GM19395 (cell line): Measurements from ENCODE around the gene PITPNM1.

Source experiments
- ATAC-seq: cut with Tn5 transposase; IDR thresholded peaks from one replicate; pipeline ENCODE4 v1.9.1; 2021; ENCODE audit warnings: mild to moderate bottlenecking, moderate library complexity; ENCODE audit not compliant: unreplicated experiment

PITPNM1 gene

DNA sequence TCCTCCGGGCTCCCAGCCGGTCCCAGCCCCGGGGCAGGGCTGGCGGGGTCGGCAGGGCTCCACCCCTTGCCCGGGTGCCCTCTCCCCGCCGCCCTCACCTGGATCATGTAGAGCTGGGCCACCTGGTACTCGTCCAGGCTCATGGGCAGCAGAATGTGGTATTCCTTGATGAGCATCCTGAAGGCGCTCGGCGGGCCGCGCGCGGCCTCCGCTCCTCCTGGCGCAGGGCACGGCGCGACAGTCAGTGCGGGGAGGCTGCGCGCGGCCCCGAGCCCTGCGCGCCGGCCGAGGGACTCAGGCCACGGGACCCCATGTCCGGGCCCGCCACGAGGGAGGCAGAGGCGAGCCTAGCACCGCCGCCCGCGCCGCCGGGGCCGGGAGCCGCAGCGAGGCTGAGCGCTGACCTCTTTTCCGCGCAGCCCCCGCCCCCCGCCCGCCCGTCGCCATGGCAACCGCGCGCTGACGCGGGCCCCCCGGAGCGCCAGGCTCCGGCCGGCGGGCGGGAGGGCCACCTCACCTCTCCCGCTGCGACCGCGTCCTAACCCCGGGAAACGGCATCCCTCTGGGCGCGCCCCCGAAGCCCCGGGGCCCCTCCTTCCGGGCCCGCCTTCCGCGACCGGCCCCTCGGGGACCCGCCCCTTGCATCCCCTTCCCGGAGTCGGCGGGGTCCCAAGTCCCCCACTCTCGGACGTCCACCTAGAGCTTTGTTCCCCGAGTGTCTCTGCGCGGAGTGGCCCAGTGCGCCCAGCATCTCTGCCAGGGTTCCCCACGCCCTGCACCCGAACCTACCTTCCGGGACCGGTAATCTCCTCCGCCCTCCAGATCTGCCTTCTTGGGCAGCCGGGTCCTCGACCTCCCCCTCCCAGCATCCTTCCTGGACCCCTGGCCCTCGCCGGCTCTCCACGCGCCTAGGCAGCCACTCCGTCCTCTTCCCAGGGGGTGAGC, 886 bp downstream of the PITPNM1 start:
- no peak for ATAC-seq

DNA sequence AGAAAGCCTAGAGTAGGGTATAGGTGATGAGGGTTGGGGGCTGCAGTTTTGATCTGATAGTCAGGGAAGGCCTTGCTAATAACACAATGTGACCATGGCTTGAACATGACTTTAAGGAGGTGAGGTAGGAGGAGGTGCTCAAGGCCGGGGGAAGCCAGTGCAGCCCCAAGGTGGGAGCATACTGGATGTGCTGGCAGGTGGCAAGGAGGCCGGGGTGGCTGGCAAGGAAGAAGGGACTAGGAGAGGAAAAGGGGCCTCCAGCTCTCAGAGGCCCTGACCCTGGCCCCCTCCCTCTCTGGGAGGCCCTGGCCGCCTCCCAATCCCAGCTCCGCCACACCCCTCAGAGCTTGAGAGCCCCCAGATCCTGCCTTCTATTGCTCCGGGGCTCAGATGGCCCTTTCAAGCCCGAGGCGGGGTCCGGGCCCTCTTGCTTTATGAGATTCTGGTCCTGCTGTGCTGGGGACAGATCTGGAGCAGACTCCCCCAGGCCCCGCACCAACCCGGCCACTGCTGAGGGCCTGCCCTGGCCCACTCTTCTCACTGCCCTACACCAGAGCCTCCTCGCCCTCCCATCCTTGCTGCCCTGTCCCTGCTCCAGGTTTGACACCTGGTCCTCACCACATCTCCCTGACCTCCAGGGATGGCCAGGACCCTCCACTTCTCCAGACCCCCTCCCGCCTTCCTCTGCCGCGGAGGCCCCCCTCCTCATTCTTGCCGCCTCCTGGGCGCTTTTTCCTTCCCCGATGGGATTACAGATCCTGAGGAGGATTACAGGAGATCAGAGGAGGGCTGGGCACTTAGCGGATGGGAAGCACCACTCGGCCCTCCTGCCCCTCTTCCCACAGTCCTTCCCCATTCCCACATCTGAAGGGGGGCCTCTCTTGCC, 1.8 kb downstream of the PITPNM1 start:
- no peak for ATAC-seq

GRCh38 chr11:67502328-67502979, 2.7 kb downstream of the PITPNM1 start:
- ATAC-seq = no peak

DNA sequence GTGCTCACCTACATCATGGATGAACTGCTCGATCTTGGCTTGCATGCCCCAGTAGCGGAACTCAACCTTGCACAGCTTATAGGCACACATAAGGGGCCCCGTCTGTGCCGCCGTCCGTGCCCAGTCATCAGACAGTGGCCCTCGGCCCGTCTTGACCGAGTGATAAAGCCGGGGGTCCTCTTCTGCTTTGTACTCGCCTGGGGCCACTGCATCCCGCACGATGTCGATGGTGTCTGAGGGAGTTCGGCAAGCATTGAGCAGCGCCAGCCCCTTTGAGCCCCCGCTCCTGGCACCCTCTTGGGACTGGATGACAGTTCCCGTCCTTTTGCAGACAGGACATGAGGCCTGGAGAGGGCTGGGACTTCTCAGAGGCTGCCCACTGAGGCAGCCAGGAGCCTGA, 3.3 kb downstream of the PITPNM1 start:
- no peak for ATAC-seq

DNA sequence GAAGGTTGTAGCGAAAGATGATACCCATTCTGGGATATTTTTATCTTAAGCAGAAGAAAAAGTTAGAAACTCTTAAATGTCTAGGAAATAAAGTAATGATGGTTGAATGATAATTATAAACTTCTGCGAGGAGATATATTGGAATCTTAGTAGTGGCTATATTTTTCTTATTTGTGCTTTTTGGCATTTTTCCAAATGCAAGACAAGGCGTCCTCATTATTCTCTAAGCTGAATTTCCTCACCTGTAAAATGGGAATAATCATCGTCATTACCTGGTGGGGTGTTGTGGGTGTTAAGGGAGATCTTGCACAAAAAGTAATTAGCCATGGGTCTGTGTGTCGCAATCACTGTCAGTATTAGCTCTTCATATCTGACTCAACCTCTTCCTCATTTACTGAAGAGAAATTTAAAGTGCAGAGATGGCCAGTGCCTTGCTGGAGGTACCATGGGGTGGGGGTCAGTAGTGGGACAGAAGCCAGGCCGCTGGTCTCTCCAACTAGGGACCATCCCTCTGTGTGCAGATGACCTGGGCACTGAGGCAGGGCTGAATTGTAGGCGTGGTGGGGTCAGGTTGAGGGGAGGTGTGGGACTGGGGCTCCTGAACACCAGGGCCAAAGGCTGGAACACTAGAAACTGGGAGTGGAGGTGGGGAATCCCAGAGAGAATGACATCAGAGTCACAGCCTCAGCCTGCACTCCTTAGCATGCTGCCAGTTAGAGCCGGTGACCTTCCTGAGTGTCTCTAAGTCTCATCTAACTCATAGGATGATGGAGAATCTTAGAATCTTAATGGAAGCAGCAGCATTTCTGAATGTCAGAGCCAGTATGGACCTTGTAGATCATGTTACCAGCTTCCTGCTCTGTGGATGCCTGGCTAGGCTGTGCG, 4.1 kb downstream of the PITPNM1 start:
- no peak for ATAC-seq

GRCh38 chr11:67500484-67500821, 4.7 kb downstream of the PITPNM1 start:
- no peak for ATAC-seq

DNA sequence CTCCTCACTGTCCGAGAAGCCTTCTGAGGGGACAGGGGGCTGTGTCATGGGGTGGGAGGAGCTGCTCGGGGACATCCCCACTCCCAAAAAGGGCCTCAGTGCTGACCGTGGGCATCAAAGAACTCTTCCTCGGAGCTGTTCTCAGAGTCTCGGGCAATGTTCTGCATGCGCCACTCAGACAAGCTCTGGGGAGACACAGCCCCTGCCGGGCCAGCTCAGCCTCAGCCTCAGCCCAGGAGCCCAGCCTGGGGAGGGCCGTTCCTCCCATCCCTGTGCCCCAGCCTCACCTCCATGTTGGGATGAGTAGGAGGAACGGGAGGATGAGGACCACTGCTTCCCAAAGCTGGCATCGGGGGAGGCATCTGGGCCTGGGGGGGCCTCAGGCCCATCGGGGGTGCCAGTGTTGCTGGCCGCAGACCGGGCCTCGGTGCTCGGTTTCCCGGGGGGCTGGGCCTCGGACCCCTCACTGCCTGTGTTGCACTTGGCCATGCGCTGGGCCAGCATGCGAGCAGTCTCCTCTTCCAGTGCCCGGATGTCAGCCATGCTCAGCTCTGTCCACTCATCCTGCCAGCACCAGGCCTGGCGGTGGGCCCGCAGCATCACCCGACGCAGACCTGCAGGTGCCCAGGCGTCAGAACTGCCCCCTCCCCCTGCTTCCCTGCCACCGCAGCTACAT, 5.2 kb downstream of the PITPNM1 start:
- no peak for ATAC-seq

- no peak for ATAC-seq
Observed at GRCh38 chr11:67498544-67498972, 6.6 kb downstream of the PITPNM1 start.

DNA sequence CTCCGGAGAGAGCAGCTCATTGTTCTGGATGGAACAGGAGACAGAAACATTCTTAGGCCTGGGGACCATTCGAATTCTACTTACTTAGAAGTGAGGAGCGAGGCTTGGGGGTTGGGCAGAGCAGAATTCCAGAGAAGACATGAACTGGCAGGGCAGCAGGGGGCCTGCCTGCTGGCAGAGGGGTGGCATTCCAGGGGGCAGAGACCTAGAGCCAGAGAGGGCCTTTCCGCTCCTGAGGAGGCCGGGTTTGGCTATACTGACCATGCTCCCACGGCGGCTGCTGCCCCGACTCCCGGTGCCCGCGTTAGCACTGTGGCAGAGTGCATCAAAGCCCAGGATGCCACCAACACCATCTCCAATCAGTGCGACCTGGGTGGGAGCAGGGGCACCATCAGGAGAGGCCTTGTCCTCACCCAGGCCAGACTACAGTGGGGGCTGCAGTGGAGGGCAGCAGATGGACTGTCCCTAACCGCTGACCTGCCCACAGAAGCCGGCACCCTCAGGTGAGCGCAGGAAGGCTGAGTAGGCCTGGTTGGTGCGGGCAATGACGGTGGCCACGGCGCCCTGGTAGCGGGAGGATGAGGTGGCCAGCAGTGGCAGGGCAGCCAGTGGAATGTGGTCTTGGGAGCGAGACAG, 7.4 kb downstream of the PITPNM1 start:
- no peak for ATAC-seq

- no peak for ATAC-seq
Observed at GRCh38 chr11:67496113-67496512, 9.1 kb downstream of the PITPNM1 start.

- no peak for ATAC-seq
Observed at GRCh38 chr11:67495234-67496005, 9.7 kb downstream of the PITPNM1 start.

DNA sequence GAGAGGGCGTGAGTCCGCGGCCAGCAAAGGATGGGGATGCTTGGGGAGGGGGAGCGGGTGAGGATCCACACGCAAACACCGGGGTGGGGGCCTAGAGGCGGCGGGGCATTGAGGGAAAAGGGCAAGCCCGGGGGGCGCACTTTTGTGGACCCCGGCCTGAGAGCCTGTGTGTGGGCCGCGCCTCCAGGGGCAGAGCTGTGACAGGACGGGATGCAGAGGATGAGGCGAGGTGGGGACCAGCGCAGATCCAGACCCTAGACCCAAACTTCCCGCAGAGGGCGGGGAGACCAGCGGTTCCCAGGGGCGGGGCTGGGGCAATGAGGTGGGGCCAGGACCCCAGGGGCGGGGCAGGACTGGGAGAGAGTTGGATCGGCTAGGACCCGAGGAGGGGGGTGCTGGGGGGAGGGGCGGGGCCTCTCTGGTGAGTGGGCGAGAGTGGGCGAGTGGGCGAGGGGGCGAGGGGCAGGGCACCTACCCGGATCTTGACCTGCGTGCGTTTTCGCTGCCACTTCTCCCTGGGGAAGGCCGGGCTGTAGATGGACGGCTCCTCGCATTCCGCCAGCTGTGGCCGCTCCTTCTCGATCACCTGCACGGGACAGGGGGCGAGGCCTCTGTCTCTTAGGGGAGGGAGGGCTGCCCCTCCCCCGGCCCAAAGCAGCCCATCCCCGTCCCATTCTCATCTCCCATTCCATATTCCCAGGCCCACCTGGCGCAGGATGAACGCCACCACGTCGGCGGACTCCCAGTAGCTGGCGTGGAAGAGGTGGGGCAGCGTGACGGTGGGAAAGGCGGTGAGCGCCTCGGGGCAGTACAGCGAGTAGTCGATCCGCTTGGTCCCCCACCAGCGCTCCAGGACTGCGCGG, 10.6 kb downstream of the PITPNM1 start:
- no peak for ATAC-seq

GRCh38 chr11:67493548-67494370, 11.4 kb downstream of the PITPNM1 start:
- ATAC-seq = no peak

DNA sequence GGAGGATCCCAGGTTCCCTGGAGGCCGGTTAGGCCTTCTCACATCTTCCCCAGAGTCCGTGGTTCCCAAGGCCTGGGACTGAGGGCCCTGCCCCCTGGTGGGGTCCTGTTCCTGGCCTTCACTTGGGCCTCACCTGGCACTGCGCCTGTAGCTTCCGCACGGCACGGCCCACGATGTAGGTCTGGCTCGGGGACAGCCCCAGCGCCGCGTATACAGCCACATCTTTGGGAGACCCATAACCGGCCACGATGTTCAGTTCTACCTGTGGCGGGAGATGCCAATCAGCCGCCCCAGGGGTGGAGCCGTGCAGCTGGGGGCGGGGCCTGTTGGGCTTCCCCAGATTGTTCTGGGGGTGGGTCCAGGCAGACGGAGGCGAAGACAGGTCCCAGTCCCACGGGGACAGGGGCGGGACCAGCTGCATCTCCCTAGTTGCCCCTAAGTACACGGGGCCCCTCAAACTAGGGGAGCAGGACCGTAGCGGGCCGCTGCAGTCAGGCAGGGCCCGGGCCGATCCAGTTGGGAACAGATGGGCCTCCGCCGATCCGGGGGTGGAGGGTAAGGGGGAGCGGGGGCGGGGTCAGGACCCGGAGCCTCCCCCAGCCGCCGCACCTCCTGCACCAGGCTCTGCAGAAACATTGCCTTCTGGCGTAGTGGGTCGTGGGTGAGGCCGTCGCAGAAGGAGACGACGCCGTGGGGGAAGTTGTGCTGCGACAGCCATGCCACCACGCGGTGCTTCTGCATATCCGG, 12.2 kb downstream of the PITPNM1 start:
- no peak for ATAC-seq

DNA sequence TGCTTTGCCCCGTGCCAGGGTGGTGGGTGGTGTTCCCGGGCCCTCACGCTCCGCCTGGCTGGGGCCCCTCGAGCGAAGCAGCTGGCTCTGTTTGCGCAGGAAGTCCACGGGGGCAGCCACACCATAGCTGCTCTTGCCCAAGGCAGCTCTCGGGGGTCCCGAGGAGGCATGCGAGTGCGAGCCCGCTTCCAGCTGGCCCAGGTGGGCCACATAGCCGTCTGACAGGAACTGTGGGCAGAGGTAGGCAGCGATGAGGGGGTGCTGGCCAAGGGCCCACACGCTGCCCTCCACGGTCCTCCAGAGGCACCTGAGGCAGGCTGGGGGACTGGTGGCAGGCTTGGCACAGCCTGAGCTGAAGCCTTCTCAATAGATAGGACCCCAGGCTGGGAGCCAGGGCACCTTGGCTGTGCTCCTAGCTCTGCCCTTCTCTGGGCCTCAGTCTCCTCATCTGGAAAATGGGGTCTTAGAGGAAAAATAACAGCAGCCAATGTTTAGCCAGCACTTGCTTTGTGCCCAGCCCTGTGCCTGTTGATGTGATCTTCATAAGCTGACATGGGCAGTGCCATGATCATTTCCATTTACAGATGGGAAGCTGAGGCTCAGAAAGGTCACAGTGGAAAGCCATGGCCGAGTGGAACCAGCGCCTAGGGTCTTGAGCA, 13.0 kb downstream of the PITPNM1 start:
- ATAC-seq = no peak
